Kidney (tissue), 14 donors: Measurements from ENCODE around the gene ATG4B. TPM values are rescaled to one million over a fixed set of nuclear protein-coding genes. Genes with fewer than 3 reads are reported as not detected.
"Not testable (repeated sequence)": the region's sequence is repeated elsewhere in the genome, so short reads cannot be mapped to it uniquely, and the experiment has no call there.

Experiments used
- DNase-seq, 5 donors: peaks; one replicate each; pipeline ENCODE4 v3.0.0-alpha.2; 2013 to 2020
- FAIRE-seq: peaks from 2 replicates; lab custom pipeline; 2012; peaks lifted over from hg19 to GRCh38; lab: Jason Lieb, UNC
- H3K27ac ChIP-seq, 2 donors: one replicate each; pipeline ENCODE4 v1.7.0; 2013; ENCODE audit warnings: low read depth in 2 of 2, low read length in 2 of 2, inconsistent platforms in 1 of 2
- H3K27me3 ChIP-seq: one replicate; pipeline ENCODE4 v1.7.1; 2013; ENCODE audit warnings: low read length, inconsistent platforms; ENCODE audit not compliant: control insufficient read depth, insufficient read depth
- H3K36me3 ChIP-seq, 3 donors: one replicate each; pipeline versions ENCODE4 v1.7.0 to v1.7.1; 2013; ENCODE audit warnings: low read length in 3 of 3, control low read depth in 1 of 3, inconsistent platforms in 1 of 3; ENCODE audit not compliant: insufficient read depth in 3 of 3, control insufficient read depth in 2 of 3
- H3K4me1 ChIP-seq, 3 donors: one replicate each; pipeline versions ENCODE4 v1.7.0 to v1.7.1; 2013; ENCODE audit warnings: low read length in 3 of 3, inconsistent platforms in 1 of 3, low read depth in 1 of 3; ENCODE audit not compliant: control insufficient read depth in 2 of 3, insufficient read depth in 2 of 3
- H3K4me3 ChIP-seq, 3 donors: one replicate each; pipeline versions ENCODE4 v1.7.0 to v1.8.1; 2013; ENCODE audit warnings: low read length in 3 of 3, control low read depth in 1 of 3, inconsistent platforms in 1 of 3
- H3K9ac ChIP-seq, 3 donors: one replicate each; pipeline versions ENCODE4 v1.7.0 to v1.7.1; 2013; ENCODE audit warnings: low read length in 3 of 3, control low read depth in 1 of 3, inconsistent platforms in 1 of 3
- H3K9me3 ChIP-seq, 3 donors: one replicate each; pipeline versions ENCODE4 v1.7.0 to v1.7.1; 2013; ENCODE audit warnings: low read length in 3 of 3, control low read depth in 1 of 3, inconsistent platforms in 1 of 3; ENCODE audit not compliant: control insufficient read depth in 2 of 3, insufficient read depth in 1 of 3
- CTCF ChIP-seq: IDR thresholded peaks from 3 replicates; pipeline ENCODE4 v1.5.1; 2012; ENCODE audit warnings: mild to moderate bottlenecking, moderate library complexity, borderline replicate concordance; ENCODE audit not compliant: insufficient read depth; ENCODE audit errors: extremely low read depth
- intact Hi-C: fragments of 100-400 bp; cut with DNase I; formaldehyde crosslinking; loops from one replicate; pipeline ENCODE4 v1.11.1; 2022
- polyA plus RNA-seq: library from polyadenylated mRNA; stranded (reverse); fragments of 350-450 nt; fragmentation: Illumina TruSeq; extraction: RNeasy Lipid Tissue Mini Kit (QIAGEN cat#74804); gene quantifications from one replicate; pipeline ENCODE4 v1.2.3, GENCODE V29; 2014; ENCODE audit warnings: low read depth, low replicate concordance; ENCODE audit not compliant: insufficient read depth
- total RNA-seq: library from RNA; stranded (reverse); fragmentation: NEBNext Ultra II Directional; extraction: Animal tissue kit (Norgen Biotek cat#: 25700); gene quantifications from one replicate; pipeline ENCODE4 v1.2.1, GENCODE V29; 2021
- donor health status: control.
- donor health status: control.
- donor health status: control.
- donor health status: control.
- donor health status: control.
- donor health status: DM: yes; HTN: yes; CAD: no.
- donor health status: Normal renal cell carcinoma (clear cell type).

ATG4B gene
- total and polyA plus RNA-seq, 2 donors from 2014 or later = 56.6 to 81.0 TPM

- no peaks in the 10 kb centered on the region for H3K27me3 ChIP-seq
- H3K27ac ChIP-seq = no peak overlapping the region
- no peak overlapping the region for H3K4me3 ChIP-seq
- H3K9me3 ChIP-seq = no peaks in the 10 kb centered on the region
- H3K4me1 ChIP-seq = no peaks in the 10 kb centered on the region
- no peak for FAIRE-seq
- TF ChIP-seq CTCF = no peak
- no peak for DNase-seq
- intact Hi-C loops = no loop called here
- H3K36me3 ChIP-seq = peaks cover 2 to 46% (median 26%) of the 10 kb centered on the region in 3 donors
- H3K9ac ChIP-seq = no peak overlapping the region
Observed at GRCh38 chr2:241658296-241658695, 20.8 kb downstream of the ATG4B start.

GRCh38 chr2:241659150-241659739, 21.8 kb downstream of the ATG4B start:
- Histone ChIP-seq H3K9me3 (no peaks in the 10 kb centered on the region), H3K27ac (no peak overlapping the region), H3K27me3 (no peaks in the 10 kb centered on the region), H3K9ac (no peak overlapping the region), H3K36me3 (peaks cover 2 to 46% (median 26%) of the 10 kb centered on the region in 3 donors), H3K4me3 (no peak overlapping the region), H3K4me1 (no peaks in the 10 kb centered on the region)
- peak; percentile 54 for TF ChIP-seq CTCF
- DNase-seq (peak; percentile 71 to 88 (median 78)), FAIRE-seq (no peak)
- intact Hi-C loops = no loop called here

- Histone ChIP-seq H3K9ac (no peak overlapping the region), H3K4me3 (no peak overlapping the region), H3K36me3 (peaks cover 2 to 33% (median 14%) of the 10 kb centered on the region in 3 donors), H3K27me3 (no peaks in the 10 kb centered on the region), H3K4me1 (no peaks in the 10 kb centered on the region), H3K27ac (no peak overlapping the region), H3K9me3 (no peaks in the 10 kb centered on the region)
- FAIRE-seq (no peak), DNase-seq (peak in 1 of 5 donors; percentile 52)
- no peak for TF ChIP-seq CTCF
- intact Hi-C loops = no loop called here
Observed at GRCh38 chr2:241660593-241661213, 23.2 kb downstream of the ATG4B start.

GRCh38 chr2:241662731-241663130, 25.2 kb downstream of the ATG4B start:
- H3K27me3 ChIP-seq, FAIRE-seq, H3K9me3 ChIP-seq, H3K4me3 ChIP-seq, intact Hi-C loops, H3K9ac ChIP-seq, H3K4me1 ChIP-seq, H3K27ac ChIP-seq: not testable (repeated sequence)
- peaks cover 2 to 35% (median 21%) of the 10 kb centered on the region in 3 donors for H3K36me3 ChIP-seq
- peak in 1 of 5 donors; percentile 37 for DNase-seq
